Kidney (tissue), 14 donors: Measurements from ENCODE around the gene BSND. TPM values are rescaled to one million over a fixed set of nuclear protein-coding genes. Genes with fewer than 3 reads are reported as not detected.

Experiments
- DNase-seq, 5 donors: peaks; one replicate each; pipeline ENCODE4 v3.0.0-alpha.2; 2013 to 2020
- FAIRE-seq: peaks from 2 replicates; lab custom pipeline; 2012; peaks lifted over from hg19 to GRCh38; lab: Jason Lieb, UNC
- H3K27ac ChIP-seq, 2 donors: one replicate each; pipeline ENCODE4 v1.7.0; 2013; ENCODE audit warnings: low read depth in 2 of 2, low read length in 2 of 2, inconsistent platforms in 1 of 2
- H3K27me3 ChIP-seq: one replicate; pipeline ENCODE4 v1.7.1; 2013; ENCODE audit warnings: low read length, inconsistent platforms; ENCODE audit not compliant: control insufficient read depth, insufficient read depth
- H3K36me3 ChIP-seq, 3 donors: one replicate each; pipeline versions ENCODE4 v1.7.0 to v1.7.1; 2013; ENCODE audit warnings: low read length in 3 of 3, control low read depth in 1 of 3, inconsistent platforms in 1 of 3; ENCODE audit not compliant: insufficient read depth in 3 of 3, control insufficient read depth in 2 of 3
- H3K4me1 ChIP-seq, 3 donors: one replicate each; pipeline versions ENCODE4 v1.7.0 to v1.7.1; 2013; ENCODE audit warnings: low read length in 3 of 3, inconsistent platforms in 1 of 3, low read depth in 1 of 3; ENCODE audit not compliant: control insufficient read depth in 2 of 3, insufficient read depth in 2 of 3
- H3K4me3 ChIP-seq, 3 donors: one replicate each; pipeline versions ENCODE4 v1.7.0 to v1.8.1; 2013; ENCODE audit warnings: low read length in 3 of 3, control low read depth in 1 of 3, inconsistent platforms in 1 of 3
- H3K9ac ChIP-seq, 3 donors: one replicate each; pipeline versions ENCODE4 v1.7.0 to v1.7.1; 2013; ENCODE audit warnings: low read length in 3 of 3, control low read depth in 1 of 3, inconsistent platforms in 1 of 3
- H3K9me3 ChIP-seq, 3 donors: one replicate each; pipeline versions ENCODE4 v1.7.0 to v1.7.1; 2013; ENCODE audit warnings: low read length in 3 of 3, control low read depth in 1 of 3, inconsistent platforms in 1 of 3; ENCODE audit not compliant: control insufficient read depth in 2 of 3, insufficient read depth in 1 of 3
- CTCF ChIP-seq: IDR thresholded peaks from 3 replicates; pipeline ENCODE4 v1.5.1; 2012; ENCODE audit warnings: mild to moderate bottlenecking, moderate library complexity, borderline replicate concordance; ENCODE audit not compliant: insufficient read depth; ENCODE audit errors: extremely low read depth
- intact Hi-C: fragments of 100-400 bp; cut with DNase I; formaldehyde crosslinking; loops from one replicate; pipeline ENCODE4 v1.11.1; 2022
- polyA plus RNA-seq: library from polyadenylated mRNA; stranded (reverse); fragments of 350-450 nt; fragmentation: Illumina TruSeq; extraction: RNeasy Lipid Tissue Mini Kit (QIAGEN cat#74804); gene quantifications from one replicate; pipeline ENCODE4 v1.2.3, GENCODE V29; 2014; ENCODE audit warnings: low read depth, low replicate concordance; ENCODE audit not compliant: insufficient read depth
- total RNA-seq: library from RNA; stranded (reverse); fragmentation: NEBNext Ultra II Directional; extraction: Animal tissue kit (Norgen Biotek cat#: 25700); gene quantifications from one replicate; pipeline ENCODE4 v1.2.1, GENCODE V29; 2021
- donor health status: control.
- donor health status: control.
- donor health status: control.
- donor health status: control.
- donor health status: control.
- donor health status: DM: yes; HTN: yes; CAD: no.
- donor health status: Normal renal cell carcinoma (clear cell type).

BSND gene
- total and polyA plus RNA-seq, 2 donors from 2014 or later = 1.4 to 22.7 TPM

DNA sequence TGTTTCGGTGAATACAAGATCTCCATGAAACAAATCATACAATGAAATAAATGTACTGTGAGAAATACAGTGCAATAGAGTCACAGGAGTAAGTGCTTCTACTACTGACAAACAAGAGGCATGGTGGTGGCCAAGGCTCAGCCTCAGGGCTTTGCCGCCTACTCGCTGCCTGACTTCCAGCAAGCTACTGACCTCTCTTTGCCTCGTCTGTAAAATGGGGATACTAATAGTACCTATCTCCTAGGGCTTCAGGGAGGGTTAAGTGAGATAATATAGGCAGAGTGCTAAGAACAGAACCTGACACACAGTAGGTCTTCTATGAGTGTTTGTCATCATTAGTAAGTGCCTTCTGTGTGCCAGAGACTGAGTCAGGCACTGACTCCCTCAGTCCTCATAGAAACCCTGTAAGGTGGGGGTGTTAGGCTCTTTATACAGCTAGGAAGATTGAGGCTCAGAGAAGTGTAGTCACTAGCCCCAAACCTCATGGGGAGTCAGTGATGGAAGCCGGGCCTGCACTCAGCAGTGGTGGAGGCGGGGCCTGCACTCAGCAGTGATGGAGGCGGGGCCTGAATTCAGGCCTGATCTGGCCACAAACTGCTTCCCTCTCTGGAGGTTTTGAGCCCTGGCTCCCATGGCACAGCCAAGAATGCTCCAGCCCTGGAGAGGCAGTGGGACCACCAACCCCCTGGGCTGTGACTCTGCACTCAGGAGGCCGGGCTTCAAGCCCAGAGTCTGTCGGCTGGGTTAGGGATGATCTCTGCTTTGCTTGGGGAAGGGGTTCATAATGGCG is 6.8 kb downstream of the BSND start:
- H3K27ac ChIP-seq = no peak overlapping the region
- TF ChIP-seq CTCF = no peak
- no peaks in the 10 kb centered on the region for H3K27me3 ChIP-seq
- peak in 1 of 5 donors; percentile 69 for DNase-seq
- no peaks in the 10 kb centered on the region for H3K9me3 ChIP-seq
- peaks cover 0 to 16% (median 0%) of the 10 kb centered on the region in 3 donors for H3K36me3 ChIP-seq
- H3K4me1 ChIP-seq = peaks cover 0 to 2% (median 0%) of the 10 kb centered on the region in 3 donors
- no peak overlapping the region for H3K4me3 ChIP-seq
- H3K9ac ChIP-seq = no peak overlapping the region
- intact Hi-C loops = no loop called here
- no peak for FAIRE-seq

DNA sequence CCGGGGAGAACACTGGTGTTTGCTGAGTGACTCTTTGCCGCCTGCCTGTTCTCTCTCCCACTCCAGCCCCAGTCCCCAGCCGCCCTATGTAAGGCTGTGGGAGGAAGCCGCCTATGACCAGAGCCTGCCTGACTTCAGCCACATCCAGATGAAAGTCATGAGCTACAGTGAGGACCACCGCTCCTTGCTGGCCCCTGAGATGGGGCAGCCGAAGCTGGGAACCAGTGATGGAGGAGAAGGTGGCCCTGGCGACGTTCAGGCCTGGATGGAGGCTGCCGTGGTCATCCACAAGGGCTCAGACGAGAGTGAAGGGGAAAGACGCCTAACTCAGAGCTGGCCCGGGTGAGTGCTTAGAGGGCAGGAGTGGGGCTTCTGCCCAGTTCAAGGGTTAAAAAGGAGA is 8.2 kb downstream of the BSND start:
- DNase-seq = no peak
- Histone ChIP-seq H3K27me3 (no peaks in the 10 kb centered on the region), H3K27ac (no peak overlapping the region), H3K9me3 (no peaks in the 10 kb centered on the region), H3K4me1 (peaks cover 0 to 2% (median 0%) of the 10 kb centered on the region in 3 donors), H3K4me3 (no peak overlapping the region), H3K36me3 (peaks cover 0 to 16% (median 0%) of the 10 kb centered on the region in 3 donors), H3K9ac (no peak overlapping the region)
- TF ChIP-seq CTCF = no peak
- FAIRE-seq = no peak
- intact Hi-C loops = no loop called here

- Histone ChIP-seq H3K4me1 (peaks cover 0 to 1% (median 0%) of the 10 kb centered on the region in 3 donors), H3K9me3 (no peaks in the 10 kb centered on the region), H3K4me3 (no peak overlapping the region), H3K36me3 (peaks cover 0 to 16% (median 0%) of the 10 kb centered on the region in 3 donors), H3K27ac (no peak overlapping the region), H3K27me3 (no peaks in the 10 kb centered on the region), H3K9ac (no peak overlapping the region)
- FAIRE-seq (no peak), DNase-seq (no peak)
- TF ChIP-seq CTCF = no peak
- intact Hi-C loops = no loop called here
Measured at GRCh38 chr1:55007625-55008024, 8.9 kb downstream of the BSND start.
